ENCODE results near the gene DHRS7. TPM values are rescaled to one million over a fixed set of nuclear protein-coding genes. Genes with fewer than 3 reads are reported as not detected.

DHRS7 gene, protein sequence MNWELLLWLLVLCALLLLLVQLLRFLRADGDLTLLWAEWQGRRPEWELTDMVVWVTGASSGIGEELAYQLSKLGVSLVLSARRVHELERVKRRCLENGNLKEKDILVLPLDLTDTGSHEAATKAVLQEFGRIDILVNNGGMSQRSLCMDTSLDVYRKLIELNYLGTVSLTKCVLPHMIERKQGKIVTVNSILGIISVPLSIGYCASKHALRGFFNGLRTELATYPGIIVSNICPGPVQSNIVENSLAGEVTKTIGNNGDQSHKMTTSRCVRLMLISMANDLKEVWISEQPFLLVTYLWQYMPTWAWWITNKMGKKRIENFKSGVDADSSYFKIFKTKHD
- total RNA-seq (10 to 100 TPM; 45.5 to 81.2 TPM), polyA plus RNA-seq (10 to 100 TPM; 74.8 to 91.8 TPM)
- long read RNA-seq, donor 1, transcript DHRS7-209 (7 exons, 1,322 nt): major isoform, 35 of 44 reads
- long read RNA-seq, donor 1, partial matches to known transcripts: 6 of 44 reads
- long read RNA-seq, donor 1, other reads (novel, unspliced or antisense): 0 of 44 reads
- long read RNA-seq, donor 2, transcript DHRS7-209 (7 exons, 1,322 nt): major isoform, 7 of 16 reads
- long read RNA-seq, donor 2, partial matches to known transcripts: 0 of 16 reads
- long read RNA-seq, donor 2, other reads (novel, unspliced or antisense): 0 of 16 reads
- long read RNA-seq, donor 3, transcript DHRS7-206 (2 exons, 563 nt): major isoform, 19 of 38 reads
- long read RNA-seq, donor 3, transcript DHRS7-209 (7 exons, 1,322 nt): minor isoform, 12 of 38 reads
- long read RNA-seq, donor 3, partial matches to known transcripts: 5 of 38 reads
- long read RNA-seq, donor 3, other reads (novel, unspliced or antisense): 0 of 38 reads
- long read RNA-seq, donor 4, transcript DHRS7-209 (7 exons, 1,322 nt): major isoform, 15 of 20 reads
- long read RNA-seq, donor 4, partial matches to known transcripts: 0 of 20 reads
- long read RNA-seq, donor 4, other reads (novel, unspliced or antisense): 0 of 20 reads
- long read RNA-seq, donor 5, transcript DHRS7-206 (2 exons, 563 nt): minor isoform, 7 of 50 reads
- long read RNA-seq, donor 5, transcript DHRS7-209 (7 exons, 1,322 nt): major isoform, 34 of 50 reads
- long read RNA-seq, donor 5, partial matches to known transcripts: 6 of 50 reads
- long read RNA-seq, donor 5, other reads (novel, unspliced or antisense): 0 of 50 reads

- Histone ChIP-seq H3K36me3 (ENCODE audit: control insufficient read depth in 4 of 4, insufficient read depth in 4 of 4, low read length in 4 of 4) (peaks cover 0 to 3% (median 3%) of the 10 kb centered on the region in 4 donors), H3K4me3 (peak within 1 kb of the TSS; percentile 82), H3K4me1 (ENCODE audit: control insufficient read depth in 5 of 5, insufficient read depth in 5 of 5, low read length in 5 of 5) (peaks cover 0 to 17% (median 5%) of the 10 kb centered on the region in 5 donors), H3K9me3 (ENCODE audit: control insufficient read depth in 4 of 4, insufficient read depth in 3 of 4, low read length in 3 of 4) (no peaks in the 10 kb centered on the region), H3K27me3 (ENCODE audit: control insufficient read depth in 3 of 3, insufficient read depth in 3 of 3, low read length in 2 of 3) (peaks cover 0 to 4% (median 0%) of the 10 kb centered on the region in 3 donors), H3K9ac (ENCODE audit: insufficient read depth in 1 of 2, low read length in 2 of 2) (peak within 1 kb of the TSS; percentile 84 to 95), H3K27ac (ENCODE audit: low read depth in 1 of 2, low read length in 1 of 2) (peak within 1 kb of the TSS; percentile 96 to 99)
- peak; percentile 80 to 91 (median 89) for DNase-seq
- 0% methylated on average over 65 to 68 of the region's 68 CpGs for WGBS, 2 donors
- ATAC-seq (ENCODE audit: insufficient read depth, low FRiP score): peak; percentile 97
- TF ChIP-seq, protein P1, sequence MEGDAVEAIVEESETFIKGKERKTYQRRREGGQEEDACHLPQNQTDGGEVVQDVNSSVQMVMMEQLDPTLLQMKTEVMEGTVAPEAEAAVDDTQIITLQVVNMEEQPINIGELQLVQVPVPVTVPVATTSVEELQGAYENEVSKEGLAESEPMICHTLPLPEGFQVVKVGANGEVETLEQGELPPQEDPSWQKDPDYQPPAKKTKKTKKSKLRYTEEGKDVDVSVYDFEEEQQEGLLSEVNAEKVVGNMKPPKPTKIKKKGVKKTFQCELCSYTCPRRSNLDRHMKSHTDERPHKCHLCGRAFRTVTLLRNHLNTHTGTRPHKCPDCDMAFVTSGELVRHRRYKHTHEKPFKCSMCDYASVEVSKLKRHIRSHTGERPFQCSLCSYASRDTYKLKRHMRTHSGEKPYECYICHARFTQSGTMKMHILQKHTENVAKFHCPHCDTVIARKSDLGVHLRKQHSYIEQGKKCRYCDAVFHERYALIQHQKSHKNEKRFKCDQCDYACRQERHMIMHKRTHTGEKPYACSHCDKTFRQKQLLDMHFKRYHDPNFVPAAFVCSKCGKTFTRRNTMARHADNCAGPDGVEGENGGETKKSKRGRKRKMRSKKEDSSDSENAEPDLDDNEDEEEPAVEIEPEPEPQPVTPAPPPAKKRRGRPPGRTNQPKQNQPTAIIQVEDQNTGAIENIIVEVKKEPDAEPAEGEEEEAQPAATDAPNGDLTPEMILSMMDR (IDR thresholded peaks at IDR 0.05; ENCODE audit: control extremely low read depth, extremely low read depth): no peak
These were observed at the start of gene DHRS7 for GRCh38 chr14:60164712-60165546. Gene DHRS7, minus strand, starts transcription at chr14:60165398. Its CDS starts 89 bp downstream, at chr14:60165309.

DNA sequence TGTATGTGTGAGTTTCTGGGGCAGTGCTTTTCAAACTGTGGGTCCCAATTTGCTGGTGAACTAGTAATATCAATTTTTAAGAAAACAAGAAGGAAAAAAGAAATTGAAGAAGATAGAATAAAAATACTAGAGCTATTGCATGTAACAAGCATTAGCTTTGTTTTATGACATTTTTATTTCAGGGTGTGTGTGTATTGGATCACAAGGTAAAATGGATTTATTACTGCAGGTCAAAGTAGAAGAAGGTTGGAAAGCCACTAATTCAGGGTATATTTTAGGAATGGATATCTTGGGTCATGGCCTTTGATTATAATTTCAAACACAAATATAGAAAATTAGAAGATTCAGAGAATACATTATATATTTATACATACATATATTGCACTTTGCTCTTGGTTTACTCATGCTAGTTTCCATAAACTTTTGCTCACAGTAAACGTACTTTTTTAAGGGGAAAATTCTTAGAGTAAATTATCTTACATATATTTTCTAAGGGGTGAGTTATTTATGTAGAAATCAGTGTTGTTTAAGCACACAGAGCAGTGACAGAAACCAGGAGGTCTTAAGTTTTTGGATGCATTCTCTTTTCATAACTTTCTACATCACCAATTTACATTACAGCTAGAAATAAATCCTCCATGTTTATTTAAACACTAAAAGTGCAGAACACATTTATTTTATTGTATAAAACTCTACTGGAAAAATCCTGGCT, 49.4 kb upstream of the DHRS7 start:
- ATAC-seq (ENCODE audit: insufficient read depth, low FRiP score) (no peak), DNase-seq (no peak)
- TF ChIP-seq, protein P1 (IDR thresholded peaks at IDR 0.05; ENCODE audit: control extremely low read depth, extremely low read depth): no peak
- no peaks in the 10 kb centered on the region for H3K27me3 ChIP-seq (ENCODE audit: control insufficient read depth in 3 of 3, insufficient read depth in 3 of 3, low read length in 2 of 3)
- 69 to 72% methylated on average over 1 of the region's 1 CpG for WGBS, 2 donors
- no peaks in the 10 kb centered on the region for H3K9me3 ChIP-seq (ENCODE audit: control insufficient read depth in 4 of 4, insufficient read depth in 3 of 4, low read length in 3 of 4)
- peaks cover 0 to 8% (median 2%) of the 10 kb centered on the region in 5 donors for H3K4me1 ChIP-seq (ENCODE audit: control insufficient read depth in 5 of 5, insufficient read depth in 5 of 5, low read length in 5 of 5)
- no peak overlapping the region for H3K9ac ChIP-seq (ENCODE audit: insufficient read depth in 1 of 2, low read length in 2 of 2)
- no peaks in the 10 kb centered on the region for H3K36me3 ChIP-seq (ENCODE audit: control insufficient read depth in 4 of 4, insufficient read depth in 4 of 4, low read length in 4 of 4)
- H3K4me3 ChIP-seq: no peak overlapping the region
- no peak overlapping the region for H3K27ac ChIP-seq (ENCODE audit: low read depth in 1 of 2, low read length in 1 of 2)

DNA sequence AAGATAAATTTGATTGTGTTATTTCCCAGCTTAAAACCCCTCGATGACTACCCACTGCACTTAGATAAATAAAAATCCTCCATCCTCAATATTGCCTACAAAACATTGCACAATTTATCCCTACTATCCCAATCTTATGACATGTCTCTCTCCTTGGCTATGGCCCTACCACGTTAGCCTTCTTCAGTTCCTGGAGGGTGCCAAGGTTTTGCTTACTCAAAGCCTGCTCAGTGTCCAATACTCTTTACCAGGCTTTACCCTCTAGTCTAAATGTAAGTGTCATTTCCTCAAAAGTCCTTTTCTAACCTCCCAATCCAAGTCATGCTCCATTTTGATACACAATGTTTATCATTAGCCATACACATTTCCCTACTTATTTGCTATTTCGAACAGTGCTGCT, 48.8 kb upstream of the DHRS7 start:
- no peaks in the 10 kb centered on the region for H3K36me3 ChIP-seq (ENCODE audit: control insufficient read depth in 4 of 4, insufficient read depth in 4 of 4, low read length in 4 of 4)
- no peak overlapping the region for H3K27ac ChIP-seq (ENCODE audit: low read depth in 1 of 2, low read length in 1 of 2)
- 86 to 88% methylated on average over 3 of the region's 3 CpGs for WGBS, 2 donors
- H3K27me3 ChIP-seq (ENCODE audit: control insufficient read depth in 3 of 3, insufficient read depth in 3 of 3, low read length in 2 of 3): no peaks in the 10 kb centered on the region
- H3K9ac ChIP-seq (ENCODE audit: insufficient read depth in 1 of 2, low read length in 2 of 2): no peak overlapping the region
- H3K4me3 ChIP-seq: no peak overlapping the region
- ATAC-seq (ENCODE audit: insufficient read depth, low FRiP score): no peak
- H3K9me3 ChIP-seq (ENCODE audit: control insufficient read depth in 4 of 4, insufficient read depth in 3 of 4, low read length in 3 of 4): no peaks in the 10 kb centered on the region
- TF ChIP-seq, protein P1 (IDR thresholded peaks at IDR 0.05; ENCODE audit: control extremely low read depth, extremely low read depth): no peak
- DNase-seq: no peak
- peaks cover 0 to 8% (median 2%) of the 10 kb centered on the region in 5 donors for H3K4me1 ChIP-seq (ENCODE audit: control insufficient read depth in 5 of 5, insufficient read depth in 5 of 5, low read length in 5 of 5)

Data from lung (tissue), 16 donors.